WTC11 (cell line): ENCODE results near the gene PLXDC1. TPM values are rescaled to one million over a fixed set of nuclear protein-coding genes. Genes with fewer than 3 reads are reported as not detected.
"Not testable (repeated sequence)": the region's sequence is repeated elsewhere in the genome, so short reads cannot be mapped to it uniquely, and the experiment has no call there.

Experiments used
- ATAC-seq: fragments of 200-7000 bp; cut with Tn5 transposase; 2 replicates; pipeline ENCODE4 v1.10.0; 2021; ENCODE audit warnings: mild to moderate bottlenecking, moderate library complexity
- CTCF ChIA-PET: fragments of 300-600 bp; sonication (Branson Sonifier 250); formaldehyde crosslinking; loops from one replicate; lab custom pipeline; 2021; ENCODE audit warnings: antibody characterized with exemption; lab: Charles Lee
- POLR2A ChIA-PET: fragments of 350-600 bp; sonication (Branson Sonifier 250); formaldehyde crosslinking; loops from one replicate; lab custom pipeline; 2021; ENCODE audit warnings: antibody characterized with exemption; lab: Charles Lee
- DNase-seq: peaks from one replicate; pipeline ENCODE4 v3.0.0; 2021; ENCODE audit warnings: low spot score
- H3K27ac Mint-ChIP-seq: 2 replicates; pipeline ENCODE4 v1.8.0; 2021; ENCODE audit warnings: mixed read lengths
- H3K27me3 Mint-ChIP-seq: 2 replicates; pipeline ENCODE4 v1.8.0; 2021; ENCODE audit warnings: low read depth, mild to moderate bottlenecking, moderate library complexity, mixed read lengths
- H3K36me3 Mint-ChIP-seq: 2 replicates; pipeline ENCODE4 v1.8.0; 2021; ENCODE audit warnings: mixed read lengths
- H3K4me1 Mint-ChIP-seq: 2 replicates; pipeline ENCODE4 v1.8.0; 2022; ENCODE audit warnings: mixed read lengths
- H3K4me3 Mint-ChIP-seq: 2 replicates; pipeline ENCODE4 v1.8.0; 2021; ENCODE audit warnings: mild to moderate bottlenecking, moderate library complexity, mixed read lengths
- H3K9me3 Mint-ChIP-seq: 2 replicates; pipeline ENCODE4 v1.8.0; 2021; ENCODE audit warnings: mixed read lengths
- ESRRA ChIP-seq: sonication (generic); formaldehyde crosslinking; IDR thresholded peaks from 2 replicates; pipeline ENCODE4 v1.8.1; 2022; ENCODE audit warnings: mild to moderate bottlenecking, missing genetic modification reagents, borderline replicate concordance
- ETV6 ChIP-seq: sonication (generic); formaldehyde crosslinking; IDR thresholded peaks from 2 replicates; pipeline ENCODE4 v1.8.1; 2022; ENCODE audit warnings: mild to moderate bottlenecking, missing genetic modification reagents
- JAZF1 ChIP-seq: fragments of 250-450 bp; sonication (Bioruptor Pico); IDR thresholded peaks from 2 replicates; pipeline ENCODE4 v1.9.0; 2021; ENCODE audit warnings: moderate library complexity, mild to moderate bottlenecking, inconsistent platforms
- PRRX2 ChIP-seq: fragments of 250-450 bp; sonication (Bioruptor Pico); IDR thresholded peaks from 2 replicates; pipeline ENCODE4 v1.8.0; 2021; ENCODE audit warnings: mild to moderate bottlenecking
- SMAD4 ChIP-seq: sonication (generic); formaldehyde crosslinking; IDR thresholded peaks from 2 replicates; pipeline ENCODE4 v1.8.0; 2022; ENCODE audit warnings: mild to moderate bottlenecking, missing genetic modification reagents
- STAT6 ChIP-seq: sonication (generic); formaldehyde crosslinking; conservative IDR thresholded peaks from 2 replicates; pipeline ENCODE4 v1.8.1; 2023; ENCODE audit warnings: mild to moderate bottlenecking, low read depth, missing genetic modification reagents, moderate library complexity
- TCF7 ChIP-seq: sonication (generic); formaldehyde crosslinking; IDR thresholded peaks from 2 replicates; pipeline ENCODE4 v1.8.0; 2022; ENCODE audit warnings: mild to moderate bottlenecking, low read depth, missing genetic modification reagents, moderate library complexity
- TEAD1 ChIP-seq: sonication (generic); formaldehyde crosslinking; IDR thresholded peaks from 2 replicates; pipeline ENCODE4 v1.8.0; 2022; ENCODE audit warnings: mild to moderate bottlenecking, missing genetic modification reagents
- TP53 ChIP-seq: sonication (generic); formaldehyde crosslinking; IDR thresholded peaks from 2 replicates; pipeline ENCODE4 v1.8.1; 2023; ENCODE audit warnings: mild to moderate bottlenecking, missing genetic modification reagents
- ZBTB21 ChIP-seq: sonication (generic); formaldehyde crosslinking; IDR thresholded peaks from 2 replicates; pipeline ENCODE4 v1.8.1; 2023; ENCODE audit warnings: mild to moderate bottlenecking, missing genetic modification reagents, borderline replicate concordance
- ZNF121 ChIP-seq: sonication (generic); formaldehyde crosslinking; IDR thresholded peaks from 2 replicates; pipeline ENCODE4 v1.8.0; 2023; ENCODE audit warnings: missing genetic modification reagents
- ZNF317 ChIP-seq: sonication (generic); formaldehyde crosslinking; IDR thresholded peaks from 2 replicates; pipeline ENCODE4 v1.8.1; 2023; ENCODE audit warnings: low read depth, mild to moderate bottlenecking, moderate library complexity, missing genetic modification reagents, borderline replicate concordance
- ZNF423 ChIP-seq: fragments of 250-450 bp; sonication (Bioruptor Pico); IDR thresholded peaks from 2 replicates; pipeline ENCODE4 v2.1.2; 2022; ENCODE audit warnings: mild to moderate bottlenecking, moderate library complexity
- ZNF512 ChIP-seq: sonication (generic); formaldehyde crosslinking; IDR thresholded peaks from 2 replicates; pipeline ENCODE4 v1.8.1; 2022; ENCODE audit warnings: missing genetic modification reagents, borderline replicate concordance
- total RNA-seq: library from RNA; stranded (reverse); gene quantifications from 3 replicates; pipeline ENCODE4 v1.2.3, GENCODE V29; 2021
- TF ChIP-seq, protein P1 (sequence below): fragments of 250-450 bp; sonication (Bioruptor Pico); IDR thresholded peaks from 2 replicates; pipeline ENCODE4 v1.9.0; 2021; ENCODE audit warnings: mild to moderate bottlenecking, borderline replicate concordance
- TF ChIP-seq, protein P2 (sequence below): sonication (generic); formaldehyde crosslinking; IDR thresholded peaks from 2 replicates; pipeline ENCODE4 v1.8.0; 2023; ENCODE audit warnings: mild to moderate bottlenecking, missing genetic modification reagents
- TF ChIP-seq, protein P3 (sequence below): sonication (generic); formaldehyde crosslinking; IDR thresholded peaks from 2 replicates; pipeline ENCODE4 v1.8.0; 2022; ENCODE audit warnings: mild to moderate bottlenecking, missing genetic modification reagents

The PLXDC1 gene
- total RNA-seq, 1 experiment from 2014 or later = 5.4 TPM

- TF ChIP-seq STAT6 (CRISPR knock-in tag) (no peak), PRRX2 (CRISPR knock-in tag) (no peak), ZNF121 (CRISPR knock-in tag) (no peak), ETV6 (CRISPR knock-in tag) (no peak)
Observed at GRCh38 chr17:39054111-39054645, 97.3 kb downstream of the PLXDC1 start (continued).

DNA sequence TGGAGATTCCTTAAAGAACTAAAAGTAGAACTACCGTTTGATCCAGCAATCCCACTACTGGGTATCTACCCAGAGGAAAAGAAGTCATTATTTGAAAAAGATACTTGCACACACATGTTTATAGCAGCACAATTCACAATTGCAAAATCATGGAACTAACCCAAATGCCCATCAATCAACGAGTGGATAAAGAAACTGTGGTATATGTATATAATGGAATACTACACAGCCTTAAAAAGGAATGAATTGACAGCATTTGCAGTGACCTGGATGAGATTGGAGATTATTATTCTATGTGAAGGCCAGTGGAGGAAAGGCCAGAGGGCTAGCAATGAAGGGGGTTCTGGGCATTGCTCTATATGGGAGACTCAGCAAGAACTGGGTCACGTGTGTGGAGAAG, 99.0 kb downstream of the PLXDC1 start:
- H3K4me1 Mint-ChIP-seq, ATAC-seq, H3K27ac Mint-ChIP-seq, CTCF ChIA-PET, DNase-seq, H3K4me3 Mint-ChIP-seq, H3K27me3 Mint-ChIP-seq, POLR2A ChIA-PET: not testable (repeated sequence)
- H3K36me3 Mint-ChIP-seq = peaks cover 18% of the 10 kb centered on the region
- H3K9me3 Mint-ChIP-seq = peaks cover 28% of the 10 kb centered on the region

DNA sequence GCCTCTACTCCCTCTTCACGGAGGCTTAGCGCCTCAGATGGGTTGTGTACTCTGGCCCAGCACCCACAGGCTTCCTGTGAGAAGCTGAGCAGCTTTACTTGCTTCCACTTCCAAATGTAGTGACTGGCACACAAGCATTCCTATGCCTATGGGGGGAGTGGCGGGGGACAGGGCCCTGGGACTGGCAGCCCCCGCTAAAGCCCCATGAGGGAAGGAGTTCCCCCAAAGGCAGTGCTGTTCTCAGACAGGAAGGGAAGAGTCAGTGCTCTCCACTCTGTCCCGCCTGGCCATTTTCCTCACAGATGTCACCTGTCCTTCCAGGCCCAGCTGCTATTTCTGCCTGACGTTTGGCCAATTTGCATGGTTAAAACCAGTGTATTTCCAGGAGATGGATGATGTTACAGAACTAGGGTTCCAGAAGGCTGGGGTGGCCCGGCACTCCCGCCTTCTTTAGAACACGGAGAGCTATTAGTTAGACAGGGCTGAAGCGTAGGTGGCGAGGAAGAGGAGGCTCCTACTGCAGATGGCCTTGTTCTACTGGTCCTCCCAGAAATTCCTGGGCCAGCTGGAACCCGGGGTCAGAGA, 100.3 kb downstream of the PLXDC1 start:
- peaks cover 26% of the 10 kb centered on the region for H3K36me3 Mint-ChIP-seq
- ChIA-PET CTCF (interaction anchor here (1.1 kb wide), 2 partner anchors 68 to 114 kb away, joined by 3 read pairs; no protein-coding TSS in a partner anchor), POLR2A (no interaction called here)
- DNase-seq (no peak), ATAC-seq (no peak)
- H3K9me3 Mint-ChIP-seq = peaks cover 34% of the 10 kb centered on the region
- H3K27ac Mint-ChIP-seq = no peak overlapping the region
- H3K4me3 Mint-ChIP-seq = no peak overlapping the region
- TF ChIP-seq, protein P1, sequence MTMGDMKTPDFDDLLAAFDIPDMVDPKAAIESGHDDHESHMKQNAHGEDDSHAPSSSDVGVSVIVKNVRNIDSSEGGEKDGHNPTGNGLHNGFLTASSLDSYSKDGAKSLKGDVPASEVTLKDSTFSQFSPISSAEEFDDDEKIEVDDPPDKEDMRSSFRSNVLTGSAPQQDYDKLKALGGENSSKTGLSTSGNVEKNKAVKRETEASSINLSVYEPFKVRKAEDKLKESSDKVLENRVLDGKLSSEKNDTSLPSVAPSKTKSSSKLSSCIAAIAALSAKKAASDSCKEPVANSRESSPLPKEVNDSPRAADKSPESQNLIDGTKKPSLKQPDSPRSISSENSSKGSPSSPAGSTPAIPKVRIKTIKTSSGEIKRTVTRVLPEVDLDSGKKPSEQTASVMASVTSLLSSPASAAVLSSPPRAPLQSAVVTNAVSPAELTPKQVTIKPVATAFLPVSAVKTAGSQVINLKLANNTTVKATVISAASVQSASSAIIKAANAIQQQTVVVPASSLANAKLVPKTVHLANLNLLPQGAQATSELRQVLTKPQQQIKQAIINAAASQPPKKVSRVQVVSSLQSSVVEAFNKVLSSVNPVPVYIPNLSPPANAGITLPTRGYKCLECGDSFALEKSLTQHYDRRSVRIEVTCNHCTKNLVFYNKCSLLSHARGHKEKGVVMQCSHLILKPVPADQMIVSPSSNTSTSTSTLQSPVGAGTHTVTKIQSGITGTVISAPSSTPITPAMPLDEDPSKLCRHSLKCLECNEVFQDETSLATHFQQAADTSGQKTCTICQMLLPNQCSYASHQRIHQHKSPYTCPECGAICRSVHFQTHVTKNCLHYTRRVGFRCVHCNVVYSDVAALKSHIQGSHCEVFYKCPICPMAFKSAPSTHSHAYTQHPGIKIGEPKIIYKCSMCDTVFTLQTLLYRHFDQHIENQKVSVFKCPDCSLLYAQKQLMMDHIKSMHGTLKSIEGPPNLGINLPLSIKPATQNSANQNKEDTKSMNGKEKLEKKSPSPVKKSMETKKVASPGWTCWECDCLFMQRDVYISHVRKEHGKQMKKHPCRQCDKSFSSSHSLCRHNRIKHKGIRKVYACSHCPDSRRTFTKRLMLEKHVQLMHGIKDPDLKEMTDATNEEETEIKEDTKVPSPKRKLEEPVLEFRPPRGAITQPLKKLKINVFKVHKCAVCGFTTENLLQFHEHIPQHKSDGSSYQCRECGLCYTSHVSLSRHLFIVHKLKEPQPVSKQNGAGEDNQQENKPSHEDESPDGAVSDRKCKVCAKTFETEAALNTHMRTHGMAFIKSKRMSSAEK (CRISPR knock-in tag) = no peak
- TF ChIP-seq JAZF1 (CRISPR knock-in tag) (no peak), TEAD1 (CRISPR knock-in tag) (no peak), ZNF423 (CRISPR knock-in tag) (no peak), ZNF512 (CRISPR knock-in tag) (no peak), ESRRA (CRISPR knock-in tag) (no peak), ZNF317 (CRISPR knock-in tag) (no peak), ZBTB21 (CRISPR knock-in tag) (no peak), SMAD4 (CRISPR knock-in tag) (no peak), TP53 (CRISPR knock-in tag) (no peak), TCF7 (CRISPR knock-in tag) (no peak)
- TF ChIP-seq, protein P2, sequence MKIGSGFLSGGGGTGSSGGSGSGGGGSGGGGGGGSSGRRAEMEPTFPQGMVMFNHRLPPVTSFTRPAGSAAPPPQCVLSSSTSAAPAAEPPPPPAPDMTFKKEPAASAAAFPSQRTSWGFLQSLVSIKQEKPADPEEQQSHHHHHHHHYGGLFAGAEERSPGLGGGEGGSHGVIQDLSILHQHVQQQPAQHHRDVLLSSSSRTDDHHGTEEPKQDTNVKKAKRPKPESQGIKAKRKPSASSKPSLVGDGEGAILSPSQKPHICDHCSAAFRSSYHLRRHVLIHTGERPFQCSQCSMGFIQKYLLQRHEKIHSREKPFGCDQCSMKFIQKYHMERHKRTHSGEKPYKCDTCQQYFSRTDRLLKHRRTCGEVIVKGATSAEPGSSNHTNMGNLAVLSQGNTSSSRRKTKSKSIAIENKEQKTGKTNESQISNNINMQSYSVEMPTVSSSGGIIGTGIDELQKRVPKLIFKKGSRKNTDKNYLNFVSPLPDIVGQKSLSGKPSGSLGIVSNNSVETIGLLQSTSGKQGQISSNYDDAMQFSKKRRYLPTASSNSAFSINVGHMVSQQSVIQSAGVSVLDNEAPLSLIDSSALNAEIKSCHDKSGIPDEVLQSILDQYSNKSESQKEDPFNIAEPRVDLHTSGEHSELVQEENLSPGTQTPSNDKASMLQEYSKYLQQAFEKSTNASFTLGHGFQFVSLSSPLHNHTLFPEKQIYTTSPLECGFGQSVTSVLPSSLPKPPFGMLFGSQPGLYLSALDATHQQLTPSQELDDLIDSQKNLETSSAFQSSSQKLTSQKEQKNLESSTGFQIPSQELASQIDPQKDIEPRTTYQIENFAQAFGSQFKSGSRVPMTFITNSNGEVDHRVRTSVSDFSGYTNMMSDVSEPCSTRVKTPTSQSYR = no peak
- TF ChIP-seq, protein P3, sequence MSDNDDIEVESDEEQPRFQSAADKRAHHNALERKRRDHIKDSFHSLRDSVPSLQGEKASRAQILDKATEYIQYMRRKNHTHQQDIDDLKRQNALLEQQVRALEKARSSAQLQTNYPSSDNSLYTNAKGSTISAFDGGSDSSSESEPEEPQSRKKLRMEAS (CRISPR knock-in tag) = no peak
- H3K4me1 Mint-ChIP-seq = no peaks in the 10 kb centered on the region
- H3K27me3 Mint-ChIP-seq = peaks cover 4% of the 10 kb centered on the region; the same call in 1 of the 2 replicates
